ENCODE results near the gene ZSWIM8. TPM values are rescaled to one million over a fixed set of nuclear protein-coding genes. Genes with fewer than 3 reads are reported as not detected.
A peak's percentile ranks its signal among the peaks of the same experiment; 100 is the strongest.
"Not testable (repeated sequence)": the region's sequence is repeated elsewhere in the genome, so short reads cannot be mapped to it uniquely, and the experiment has no call there.

Gene ZSWIM8
- total RNA-seq, 1 donor from 2014 or later, result 66.4 TPM

GRCh38 chr10:73772281-73773151, 12.9 kb upstream of the ZSWIM8 start:
- peak; percentile 76 for DNase-seq

- DNase-seq, result peak; percentile 20
Observed at GRCh38 chr10:73773152-73773879, 12.1 kb upstream of the ZSWIM8 start.

- peak; percentile 61 for DNase-seq
Observed at GRCh38 chr10:73774637-73775036, 10.8 kb upstream of the ZSWIM8 start.

- no peak for DNase-seq
Observed at GRCh38 chr10:73779018-73779417, 6.4 kb upstream of the ZSWIM8 start.

GRCh38 chr10:73779539-73780197, 5.7 kb upstream of the ZSWIM8 start:
- DNase-seq, result no peak

GRCh38 chr10:73780301-73780700, 5.1 kb upstream of the ZSWIM8 start:
- no peak for DNase-seq

GRCh38 chr10:73780966-73781365, 4.4 kb upstream of the ZSWIM8 start:
- no peak for DNase-seq

GRCh38 chr10:73781548-73781878, 3.9 kb upstream of the ZSWIM8 start:
- no peak for DNase-seq

GRCh38 chr10:73781879-73782748, 3.3 kb upstream of the ZSWIM8 start, which contains the start of gene CHCHD1:
TSS of gene CHCHD1 (plus strand) at chr10:73782048. CDS start at chr10:73782076, 28 bp downstream.
- peak; percentile 94 for DNase-seq

GRCh38 chr10:73782749-73783085, 2.7 kb upstream of the ZSWIM8 start:
- no peak for DNase-seq

GRCh38 chr10:73785721-73786511, 510 bp downstream of the ZSWIM8 start:
- peak; percentile 64 for DNase-seq

- no peak for DNase-seq
Observed at GRCh38 chr10:73786512-73786885, 1.1 kb downstream of the ZSWIM8 start.

GRCh38 chr10:73787031-73787800, 1.8 kb downstream of the ZSWIM8 start:
- DNase-seq, result not testable (repeated sequence)

GRCh38 chr10:73788864-73789658, 3.7 kb downstream of the ZSWIM8 start:
- DNase-seq, result no peak

- DNase-seq, result no peak
Observed at GRCh38 chr10:73789659-73790055, 4.3 kb downstream of the ZSWIM8 start.

GRCh38 chr10:73790886-73791625, 5.7 kb downstream of the ZSWIM8 start:
- no peak for DNase-seq

- no peak for DNase-seq
Observed at GRCh38 chr10:73791871-73792400, 6.5 kb downstream of the ZSWIM8 start.

- no peak for DNase-seq
Observed at GRCh38 chr10:73793456-73793855, 8.1 kb downstream of the ZSWIM8 start.

- DNase-seq, result not testable (repeated sequence)
Observed at GRCh38 chr10:73795491-73795890, 10.1 kb downstream of the ZSWIM8 start.
